Cerebellar cortex (tissue), 1 donor: ENCODE results near the gene PPP2R2D.
"Not testable (repeated sequence)": the region's sequence is repeated elsewhere in the genome, so short reads cannot be mapped to it uniquely, and the experiment has no call there.

ENCODE experiments used
- DNase-seq: peaks from one replicate; pipeline ENCODE4 v3.0.0-alpha.2; 2015; ENCODE audit warnings: low spot score

PPP2R2D gene

GRCh38 chr10:131949041-131949862 is 48.4 kb downstream of the PPP2R2D start:
- peak; percentile 52 for DNase-seq

- DNase-seq = not testable (repeated sequence)
Measured at GRCh38 chr10:131949908-131950307, 49.1 kb downstream of the PPP2R2D start.

- peak; percentile 67 for DNase-seq
Measured at GRCh38 chr10:131954356-131954965, 53.7 kb downstream of the PPP2R2D start.

DNA sequence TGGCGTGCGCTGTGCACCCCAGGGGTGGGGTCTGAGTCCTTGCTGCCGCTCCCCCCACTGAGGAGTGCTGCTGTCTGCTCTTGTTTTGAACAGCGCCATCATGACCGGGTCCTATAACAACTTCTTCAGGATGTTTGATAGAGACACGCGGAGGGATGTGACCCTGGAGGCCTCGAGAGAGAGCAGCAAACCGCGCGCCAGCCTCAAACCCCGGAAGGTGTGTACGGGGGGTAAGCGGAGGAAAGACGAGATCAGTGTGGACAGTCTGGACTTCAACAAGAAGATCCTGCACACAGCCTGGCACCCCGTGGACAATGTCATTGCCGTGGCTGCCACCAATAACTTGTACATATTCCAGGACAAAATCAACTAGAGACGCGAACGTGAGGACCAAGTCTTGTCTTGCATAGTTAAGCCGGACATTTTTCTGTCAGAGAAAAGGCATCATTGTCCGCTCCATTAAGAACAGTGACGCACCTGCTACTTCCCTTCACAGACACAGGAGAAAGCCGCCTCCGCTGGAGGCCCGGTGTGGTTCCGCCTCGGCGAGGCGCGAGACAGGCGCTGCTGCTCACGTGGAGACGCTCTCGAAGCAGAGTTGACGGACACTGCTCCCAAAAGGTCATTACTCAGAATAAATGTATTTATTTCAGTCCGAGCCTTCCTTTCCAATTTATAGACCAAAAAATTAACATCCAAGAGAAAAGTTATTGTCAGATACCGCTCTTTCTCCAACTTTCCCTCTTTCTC is 55.0 kb downstream of the PPP2R2D start:
- DNase-seq = no peak

- no peak for DNase-seq
Measured at GRCh38 chr10:131959841-131960240, 59.0 kb downstream of the PPP2R2D start.

GRCh38 chr10:131960631-131961046 is 59.8 kb downstream of the PPP2R2D start:
- no peak for DNase-seq

DNA sequence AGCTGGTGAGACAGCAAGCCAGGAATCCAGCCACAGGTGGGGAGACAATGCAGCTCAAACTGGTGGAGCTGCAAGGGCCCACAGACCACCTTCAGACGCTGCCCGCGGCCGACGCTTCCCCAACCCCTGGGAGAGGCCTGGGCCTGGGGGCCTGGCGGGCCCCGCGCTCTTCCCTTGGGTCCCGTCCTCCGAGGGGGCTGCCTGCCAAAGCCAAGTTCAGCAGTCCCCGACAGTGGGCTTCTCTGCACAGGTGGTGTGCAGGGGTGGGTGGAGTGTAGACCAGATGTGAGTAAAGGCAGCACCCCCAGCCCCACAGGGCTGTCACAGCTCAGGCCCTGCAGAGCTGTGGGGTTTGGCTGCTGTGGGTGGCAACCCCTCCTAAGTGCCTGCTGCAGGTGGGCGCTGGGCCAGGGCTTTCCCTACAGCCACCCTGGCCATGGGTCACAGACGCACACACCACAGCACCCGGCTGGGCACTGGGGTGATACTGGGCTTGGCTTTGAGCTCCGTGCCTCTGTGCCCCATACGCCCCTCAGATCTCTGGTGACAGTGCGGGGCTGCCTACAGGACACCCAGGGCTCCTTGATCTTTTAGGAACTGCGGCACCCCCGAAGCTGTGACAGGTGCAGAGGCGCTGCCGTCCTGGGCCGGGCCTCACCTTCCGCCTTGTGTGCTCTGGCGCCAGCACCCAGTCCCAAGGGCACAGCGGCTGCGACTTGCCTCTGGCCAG is 60.4 kb downstream of the PPP2R2D start:
- no peak for DNase-seq

- DNase-seq = peak; percentile 58
Measured at GRCh38 chr10:131961777-131962662, 61.2 kb downstream of the PPP2R2D start.

DNA sequence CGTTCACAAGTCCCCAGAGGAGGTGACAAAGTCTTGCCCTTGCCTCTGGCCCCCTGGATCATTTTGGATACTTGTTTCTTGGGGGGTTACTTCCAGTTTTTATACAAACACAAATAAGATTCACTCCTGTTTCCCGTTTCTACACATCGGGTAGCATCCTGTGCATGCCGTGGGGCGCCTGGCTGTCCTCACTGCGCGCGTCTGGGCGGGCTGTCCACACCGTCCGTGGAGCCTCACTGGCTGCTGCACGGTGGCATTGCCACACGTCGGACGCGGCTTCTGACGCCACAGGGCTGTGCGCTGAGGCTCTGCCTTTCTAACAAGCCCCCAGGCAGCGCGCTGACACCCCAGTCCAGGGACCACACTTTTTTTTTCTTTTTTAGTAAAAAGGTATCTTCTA is 62.5 kb downstream of the PPP2R2D start:
- DNase-seq = no peak

DNA sequence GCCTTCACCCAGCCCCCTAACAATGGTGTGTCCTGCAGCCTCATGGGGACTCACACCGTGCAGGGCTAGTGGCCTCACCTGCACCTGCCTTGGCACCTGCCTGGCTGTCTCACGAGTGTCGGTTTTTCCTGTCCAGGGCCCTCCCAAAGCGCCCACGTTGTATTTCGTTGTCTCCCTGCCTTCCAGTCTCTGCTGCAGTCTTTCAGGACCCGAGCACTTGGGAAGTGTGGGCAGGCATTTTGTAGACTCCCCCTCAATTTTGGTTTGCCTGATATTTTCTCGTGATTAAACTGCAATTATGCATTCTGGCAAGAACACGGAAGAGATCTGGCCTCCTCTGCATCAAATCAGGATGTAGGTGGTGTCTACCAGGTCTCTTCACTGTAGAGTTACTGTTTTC is 63.0 kb downstream of the PPP2R2D start:
- no peak for DNase-seq

DNA sequence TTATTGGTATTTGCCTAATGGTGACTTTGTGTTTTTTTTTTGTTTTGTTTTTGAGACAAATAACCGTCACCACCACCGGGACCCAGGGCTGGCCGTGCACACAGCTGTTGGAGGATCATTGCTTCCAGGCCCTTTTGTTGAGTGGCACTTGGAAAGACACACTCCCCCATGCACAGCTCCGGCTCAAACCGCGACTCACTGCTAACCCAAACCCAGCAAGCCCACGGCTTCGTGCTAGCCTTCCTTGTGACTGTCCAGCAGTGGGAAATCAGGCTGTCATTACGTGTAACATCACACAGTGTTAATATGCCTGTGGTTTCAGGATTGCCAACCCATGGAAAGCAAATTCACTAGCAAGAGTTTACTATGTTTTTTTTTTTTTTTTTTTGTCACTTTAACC is 63.5 kb downstream of the PPP2R2D start:
- DNase-seq = no peak

DNA sequence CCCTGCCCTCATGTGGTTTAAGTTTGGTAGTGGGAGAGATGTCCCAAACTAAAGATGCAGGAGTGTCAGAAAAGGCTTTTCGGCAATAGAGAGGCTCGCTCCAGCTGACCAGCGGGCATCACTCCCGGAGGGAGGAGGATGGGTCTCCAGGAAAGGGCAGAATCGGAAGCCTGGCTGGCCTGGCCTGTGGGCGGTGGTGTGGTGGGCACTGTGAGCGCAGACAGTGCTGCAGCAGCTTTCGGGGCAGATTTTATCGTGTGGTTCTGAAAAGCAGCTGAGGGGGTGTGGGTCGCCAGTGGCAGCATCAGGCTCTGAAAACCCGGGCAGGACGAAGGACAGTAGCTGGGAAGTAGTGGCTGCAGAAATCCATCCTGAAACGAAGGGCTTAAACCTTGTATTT is 68.1 kb downstream of the PPP2R2D start:
- DNase-seq = no peak

GRCh38 chr10:131970946-131971345 is 70.1 kb downstream of the PPP2R2D start:
- DNase-seq = no peak

DNA sequence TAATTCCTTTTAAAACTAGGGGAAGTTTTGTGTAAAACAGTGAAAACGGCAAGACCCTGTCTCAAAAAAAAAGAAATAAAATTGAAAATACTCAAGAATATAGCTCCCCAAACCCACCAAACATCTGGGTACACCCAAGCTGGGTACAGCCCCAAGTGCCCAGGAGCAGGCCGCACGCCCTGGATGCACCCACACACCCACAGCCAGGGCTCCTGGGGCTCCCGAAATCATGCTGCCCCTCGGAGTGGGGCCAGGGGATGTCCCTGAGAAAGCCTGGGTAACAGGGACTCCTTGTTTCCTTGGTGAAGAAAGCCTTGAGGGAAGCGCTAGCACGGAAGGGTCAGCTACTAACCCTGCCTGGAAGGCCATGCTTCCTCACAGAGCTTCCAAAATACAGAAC is 70.8 kb downstream of the PPP2R2D start:
- DNase-seq = no peak

GRCh38 chr10:131972474-131973071 is 71.8 kb downstream of the PPP2R2D start:
- DNase-seq = peak; percentile 58

GRCh38 chr10:131973160-131973951 is 72.5 kb downstream of the PPP2R2D start:
- peak; percentile 75 for DNase-seq

DNA sequence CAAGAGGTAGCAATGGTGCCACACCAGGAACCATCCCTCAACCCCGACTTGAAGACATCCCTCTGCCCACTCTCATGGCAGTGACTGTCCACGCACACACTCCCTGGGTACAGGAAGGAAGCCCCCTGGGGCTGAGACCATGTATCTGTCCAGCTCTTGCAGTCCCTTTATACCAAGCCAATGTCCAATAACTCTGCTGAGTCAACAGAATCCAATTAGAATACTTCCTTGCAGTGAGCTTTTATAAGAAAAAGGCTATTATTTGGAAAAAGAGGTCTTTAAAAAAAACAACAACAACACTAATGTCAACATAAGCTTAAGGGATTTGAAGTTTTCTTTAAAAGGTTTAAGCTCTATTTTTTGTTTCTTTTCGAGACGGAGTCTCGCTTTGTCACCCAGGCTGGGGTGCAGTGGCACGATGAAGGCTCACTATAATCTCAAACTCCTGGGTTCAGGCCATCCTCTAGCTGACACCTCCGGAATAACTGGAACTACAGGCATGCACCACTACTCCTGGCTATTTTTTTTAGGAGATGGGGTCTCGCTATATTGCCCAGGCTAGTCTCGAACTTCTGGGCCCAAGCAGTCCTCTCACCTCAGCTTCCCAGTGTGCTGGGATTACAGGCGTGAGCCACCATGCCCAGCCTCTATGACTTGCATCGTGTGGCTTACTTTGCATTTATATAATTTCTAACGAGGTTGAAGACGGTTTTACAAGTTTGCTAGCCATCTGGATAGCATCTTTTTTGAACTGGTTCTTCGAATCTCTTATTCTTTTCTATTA is 73.4 kb downstream of the PPP2R2D start:
- DNase-seq = no peak

DNA sequence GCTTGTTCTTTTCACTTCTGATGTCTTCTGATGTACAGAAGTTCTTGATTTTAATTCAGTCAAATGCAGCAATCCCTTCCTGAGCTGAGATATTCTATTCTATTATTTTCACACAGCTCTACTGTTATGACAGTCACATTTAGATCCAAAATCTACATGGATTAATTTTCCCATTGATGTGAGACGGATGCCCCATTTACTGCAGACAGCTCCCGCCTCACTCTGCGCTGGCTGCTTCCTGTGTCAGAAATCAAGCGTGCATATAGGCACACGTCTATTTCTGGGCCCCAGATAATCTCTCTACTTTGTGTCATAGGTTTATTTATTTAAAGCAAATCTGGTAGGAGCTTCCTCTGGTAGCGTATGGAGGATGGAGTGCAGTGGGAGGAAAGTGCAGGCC is 74.2 kb downstream of the PPP2R2D start:
- no peak for DNase-seq

DNA sequence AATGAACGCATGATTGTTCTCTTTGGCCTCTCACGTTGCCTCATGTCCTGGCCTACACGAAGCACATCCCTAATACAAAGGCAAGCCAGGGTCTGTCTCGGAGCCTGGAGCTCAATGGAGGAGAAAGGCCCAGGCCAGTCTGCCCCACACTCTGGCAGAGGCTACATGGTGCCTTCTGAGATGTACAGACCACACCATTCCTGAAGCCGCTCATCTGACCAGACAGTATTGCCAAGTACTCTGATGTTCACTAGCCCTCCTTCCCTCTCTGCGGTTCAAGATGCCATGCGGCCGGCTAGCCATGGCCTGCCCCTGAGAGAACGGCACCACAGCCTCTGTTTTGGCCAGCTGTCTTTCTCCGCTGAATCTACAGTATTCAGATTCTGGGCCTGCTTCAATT is 75.0 kb downstream of the PPP2R2D start:
- DNase-seq = no peak
